ENCODE measurements around the gene LYRM9. TPM values are rescaled to one million over a fixed set of nuclear protein-coding genes. Genes with fewer than 3 reads are reported as not detected.
"Not testable (repeated sequence)": the region's sequence is repeated elsewhere in the genome, so short reads cannot be mapped to it uniquely, and the experiment has no call there.

LYRM9 gene
- total RNA-seq, 1 experiment from 2014 or later: 6.4 TPM

DNA sequence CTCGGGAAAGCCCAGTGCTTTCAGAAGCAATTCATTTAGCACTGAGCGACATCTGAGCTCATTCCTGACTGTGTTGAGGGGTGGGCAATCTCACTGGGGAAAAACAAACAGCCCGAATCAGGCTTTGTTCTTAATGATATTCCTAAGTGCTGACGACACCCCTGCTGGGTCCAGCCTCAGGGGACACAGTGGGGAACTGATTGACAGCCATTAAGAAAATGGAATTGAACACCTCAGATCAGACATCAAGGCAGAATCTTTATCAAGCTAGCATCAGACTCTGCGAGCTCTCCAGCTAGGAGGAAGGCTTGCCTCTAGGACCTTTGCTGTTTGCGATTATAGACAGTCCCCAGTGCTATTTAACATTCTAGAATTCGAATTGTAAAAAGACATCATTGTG, 22.5 kb upstream of the LYRM9 start:
- no TSS peak for BruUV-seq (replicated peaks)
- ChIA-PET POLR2A (no interaction called here), CTCF (interaction anchor here (1.3 kb wide), 1 partner anchor 22 kb away, joined by 4 read pairs; no protein-coding TSS in a partner anchor)
- no peak for DNase-seq (ENCODE audit: unreplicated experiment)
- intact Hi-C loops (cut with micrococcal nuclease): no loop called here
- H3K9me3 Mint-ChIP-seq (ENCODE audit: unreplicated experiment): no peaks in the 10 kb centered on the region
- H3K4me3 Mint-ChIP-seq (ENCODE audit: unreplicated experiment): no peak overlapping the region
- no peaks in the 10 kb centered on the region for H3K36me3 Mint-ChIP-seq (ENCODE audit: insufficient read depth, unreplicated experiment)
- no peak overlapping the region for H3K27ac Mint-ChIP-seq (ENCODE audit: low read depth, unreplicated experiment)
- peaks cover 12% of the 10 kb centered on the region for H3K27me3 Mint-ChIP-seq (ENCODE audit: insufficient read depth, unreplicated experiment)
- H3K4me1 Mint-ChIP-seq (ENCODE audit: insufficient read depth, unreplicated experiment): no peaks in the 10 kb centered on the region
- TF ChIP-seq, protein P1, sequence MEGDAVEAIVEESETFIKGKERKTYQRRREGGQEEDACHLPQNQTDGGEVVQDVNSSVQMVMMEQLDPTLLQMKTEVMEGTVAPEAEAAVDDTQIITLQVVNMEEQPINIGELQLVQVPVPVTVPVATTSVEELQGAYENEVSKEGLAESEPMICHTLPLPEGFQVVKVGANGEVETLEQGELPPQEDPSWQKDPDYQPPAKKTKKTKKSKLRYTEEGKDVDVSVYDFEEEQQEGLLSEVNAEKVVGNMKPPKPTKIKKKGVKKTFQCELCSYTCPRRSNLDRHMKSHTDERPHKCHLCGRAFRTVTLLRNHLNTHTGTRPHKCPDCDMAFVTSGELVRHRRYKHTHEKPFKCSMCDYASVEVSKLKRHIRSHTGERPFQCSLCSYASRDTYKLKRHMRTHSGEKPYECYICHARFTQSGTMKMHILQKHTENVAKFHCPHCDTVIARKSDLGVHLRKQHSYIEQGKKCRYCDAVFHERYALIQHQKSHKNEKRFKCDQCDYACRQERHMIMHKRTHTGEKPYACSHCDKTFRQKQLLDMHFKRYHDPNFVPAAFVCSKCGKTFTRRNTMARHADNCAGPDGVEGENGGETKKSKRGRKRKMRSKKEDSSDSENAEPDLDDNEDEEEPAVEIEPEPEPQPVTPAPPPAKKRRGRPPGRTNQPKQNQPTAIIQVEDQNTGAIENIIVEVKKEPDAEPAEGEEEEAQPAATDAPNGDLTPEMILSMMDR (IDR thresholded peaks at IDR 0.05; ENCODE audit: unreplicated experiment): no peak

DNA sequence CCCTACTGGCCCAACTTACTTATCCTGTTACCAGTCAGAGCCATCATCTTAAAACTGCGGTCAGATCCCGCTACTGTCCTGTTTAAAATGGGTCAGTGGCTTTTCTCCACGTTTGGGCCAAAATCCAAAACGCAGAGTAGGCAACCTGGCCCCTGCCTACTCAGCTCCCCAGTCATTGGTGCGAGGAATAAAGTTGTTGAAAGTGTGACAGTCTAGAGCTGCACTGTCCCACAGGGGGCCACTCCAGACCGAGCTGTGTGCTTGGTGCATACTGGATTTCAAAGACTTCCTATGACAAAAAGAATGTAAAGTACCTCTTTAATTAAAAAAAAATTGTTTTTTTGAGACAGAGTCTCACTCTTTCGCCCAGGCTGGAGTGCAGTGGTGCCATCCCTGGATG, 21.2 kb upstream of the LYRM9 start:
- CTCF ChIA-PET: no interaction called here
- intact Hi-C loops (cut with micrococcal nuclease): no loop called here
- Mint-ChIP-seq H3K4me1 (ENCODE audit: insufficient read depth, unreplicated experiment) (no peaks in the 10 kb centered on the region), H3K27me3 (ENCODE audit: insufficient read depth, unreplicated experiment) (peaks cover 12% of the 10 kb centered on the region), H3K9me3 (ENCODE audit: unreplicated experiment) (no peaks in the 10 kb centered on the region), H3K4me3 (ENCODE audit: unreplicated experiment) (no peak overlapping the region), H3K27ac (ENCODE audit: low read depth, unreplicated experiment) (no peak overlapping the region), H3K36me3 (ENCODE audit: insufficient read depth, unreplicated experiment) (no peaks in the 10 kb centered on the region)
- no peak for DNase-seq (ENCODE audit: unreplicated experiment)
- POLR2A ChIA-PET: interaction anchor here (1.0 kb wide), 1 partner anchor 8 kb away, joined by 3 read pairs; no protein-coding TSS in a partner anchor
- no TSS peak for BruUV-seq (replicated peaks)
- TF ChIP-seq, protein P1 (IDR thresholded peaks at IDR 0.05; ENCODE audit: unreplicated experiment): no peak

DNA sequence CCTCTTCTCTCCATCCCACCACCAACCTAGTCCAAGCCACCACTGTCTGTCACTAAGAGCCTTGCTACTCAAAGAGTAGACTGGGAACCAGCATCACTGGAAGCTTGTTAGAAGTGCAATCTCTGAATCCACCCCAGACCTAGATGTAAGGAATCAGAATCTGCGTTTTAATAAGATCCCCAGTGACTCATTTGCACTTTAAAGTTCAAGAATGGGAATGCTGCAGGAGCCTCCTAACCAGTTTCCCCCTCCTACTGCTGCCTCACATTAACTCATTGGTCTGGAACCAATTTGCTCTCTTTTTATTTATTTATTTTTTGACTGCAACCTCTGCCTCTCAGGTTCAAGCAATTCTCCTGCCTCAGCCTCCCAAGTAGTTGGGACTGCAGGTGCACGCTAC, 19.8 kb upstream of the LYRM9 start:
- no peak for DNase-seq (ENCODE audit: unreplicated experiment)
- Mint-ChIP-seq H3K4me3 (ENCODE audit: unreplicated experiment) (no peak overlapping the region), H3K4me1 (ENCODE audit: insufficient read depth, unreplicated experiment) (no peaks in the 10 kb centered on the region), H3K27me3 (ENCODE audit: insufficient read depth, unreplicated experiment) (peaks cover 12% of the 10 kb centered on the region), H3K27ac (ENCODE audit: low read depth, unreplicated experiment) (no peak overlapping the region), H3K36me3 (ENCODE audit: insufficient read depth, unreplicated experiment) (no peaks in the 10 kb centered on the region), H3K9me3 (ENCODE audit: unreplicated experiment) (no peaks in the 10 kb centered on the region)
- TF ChIP-seq, protein P1 (IDR thresholded peaks at IDR 0.05; ENCODE audit: unreplicated experiment): no peak
- intact Hi-C loops (cut with micrococcal nuclease): no loop called here
- ChIA-PET POLR2A (no interaction called here), CTCF (no interaction called here)
- BruUV-seq (replicated peaks): no TSS peak

DNA sequence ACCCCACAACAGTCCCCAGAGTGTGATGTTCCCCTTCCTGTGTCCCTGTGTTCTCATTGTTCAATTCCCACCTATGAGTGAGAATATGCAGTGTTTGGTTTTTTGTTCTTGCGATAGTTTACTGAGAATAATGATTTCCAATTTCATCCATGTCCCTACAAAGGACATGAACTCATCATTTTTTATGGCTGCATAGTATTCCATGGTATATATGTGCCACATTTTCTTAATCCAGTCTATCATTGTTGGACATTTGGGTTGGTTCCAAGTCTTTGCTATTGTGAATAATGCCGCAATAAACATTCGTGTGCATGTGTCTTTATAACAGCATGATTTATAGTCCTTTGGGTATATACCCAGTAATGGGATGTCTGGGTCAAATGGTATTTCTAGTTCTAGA, 19.1 kb upstream of the LYRM9 start:
- intact Hi-C loops (cut with micrococcal nuclease); CTCF ChIA-PET; H3K9me3 Mint-ChIP-seq (ENCODE audit: unreplicated experiment): not testable (repeated sequence)

DNA sequence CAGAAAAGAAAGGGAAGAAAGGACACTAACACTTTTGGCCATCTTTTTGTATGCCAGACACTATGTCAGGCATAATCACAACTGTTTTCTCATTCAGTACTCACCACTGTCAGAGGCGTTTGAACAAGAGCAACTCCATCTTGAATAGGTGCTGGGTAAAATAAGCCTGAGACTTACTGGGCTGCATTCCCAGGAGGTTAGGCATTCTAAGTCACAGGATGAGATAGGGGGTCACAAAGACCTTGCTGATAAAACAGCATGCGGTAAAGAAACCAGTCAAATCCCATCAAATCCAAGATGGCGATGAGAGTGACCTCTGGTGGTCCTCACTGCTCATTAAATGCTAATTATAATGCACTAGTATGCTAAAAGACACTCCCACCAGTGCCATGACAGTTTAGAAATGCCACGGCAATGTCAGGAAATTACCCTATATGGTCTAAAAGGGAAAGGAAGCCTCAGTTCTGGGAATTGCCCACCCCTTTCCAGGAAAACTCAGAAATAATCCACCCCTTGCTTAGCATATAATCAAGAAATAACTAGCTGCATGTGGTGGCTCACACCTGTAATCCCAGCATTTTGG, 14.9 kb upstream of the LYRM9 start:
- Mint-ChIP-seq H3K27me3 (ENCODE audit: insufficient read depth, unreplicated experiment) (peaks cover 22% of the 10 kb centered on the region), H3K4me1 (ENCODE audit: insufficient read depth, unreplicated experiment) (no peaks in the 10 kb centered on the region), H3K4me3 (ENCODE audit: unreplicated experiment) (no peak overlapping the region), H3K27ac (ENCODE audit: low read depth, unreplicated experiment) (no peak overlapping the region), H3K36me3 (ENCODE audit: insufficient read depth, unreplicated experiment) (no peaks in the 10 kb centered on the region), H3K9me3 (ENCODE audit: unreplicated experiment) (no peaks in the 10 kb centered on the region)
- TF ChIP-seq, protein P1 (IDR thresholded peaks at IDR 0.05; ENCODE audit: unreplicated experiment): no peak
- ChIA-PET POLR2A (no interaction called here), CTCF (no interaction called here)
- no peak for DNase-seq (ENCODE audit: unreplicated experiment)
- intact Hi-C loops (cut with micrococcal nuclease): no loop called here
- BruUV-seq (replicated peaks): no TSS peak

More for the DNA sequence above, 19.1 kb upstream of the LYRM9 start:
- H3K27ac Mint-ChIP-seq (ENCODE audit: low read depth, unreplicated experiment); H3K36me3 Mint-ChIP-seq (ENCODE audit: insufficient read depth, unreplicated experiment); POLR2A ChIA-PET; H3K4me3 Mint-ChIP-seq (ENCODE audit: unreplicated experiment); DNase-seq (ENCODE audit: unreplicated experiment); H3K4me1 Mint-ChIP-seq (ENCODE audit: insufficient read depth, unreplicated experiment); BruUV-seq (replicated peaks): not testable (repeated sequence)
- H3K27me3 Mint-ChIP-seq (ENCODE audit: insufficient read depth, unreplicated experiment): peaks cover 12% of the 10 kb centered on the region
